HepG2 (cell line): ENCODE data around the gene ADSS1. TPM values are rescaled to one million over a fixed set of nuclear protein-coding genes. Genes with fewer than 3 reads are reported as not detected.

Experiments used
- EP300 ChIP-seq, 3 experiments: sonication (generic) in 1 of 3; formaldehyde crosslinking in 1 of 3; IDR thresholded peaks; 2 replicates each; pipeline versions ENCODE4 v1.5.1 to v1.6.1; 2011 to 2020; ENCODE audit warnings: low read depth in 2 of 3, low read length in 2 of 3, borderline replicate concordance in 1 of 3, improper control_type of control experiment in 1 of 3, mild to moderate bottlenecking in 1 of 3, missing genetic modification reagents in 1 of 3, moderate library complexity in 1 of 3
- GLI4 ChIP-seq: sonication (generic); formaldehyde crosslinking; IDR thresholded peaks from 2 replicates; pipeline ENCODE4 v1.5.1; 2020; ENCODE audit warnings: missing genetic modification reagents, mild to moderate bottlenecking, moderate library complexity, borderline replicate concordance
- HDAC1 ChIP-seq: sonication (generic); formaldehyde crosslinking; IDR thresholded peaks from 2 replicates; pipeline ENCODE4 v1.5.1; 2020; ENCODE audit warnings: mild to moderate bottlenecking, missing genetic modification reagents
- HDAC6 ChIP-seq: fragments of 200-600 bp; sonication (generic); IDR thresholded peaks from 2 replicates; pipeline ENCODE4 v1.7.0; 2017; ENCODE audit warnings: mild to moderate bottlenecking, antibody characterized with exemption, low read length, low read depth
- KMT2A ChIP-seq: sonication (generic); formaldehyde crosslinking; IDR thresholded peaks from 2 replicates; pipeline ENCODE4 v1.4.0; 2020; ENCODE audit warnings: missing genetic modification reagents
- MEIS2 ChIP-seq: sonication (generic); formaldehyde crosslinking; IDR thresholded peaks from 2 replicates; pipeline ENCODE4 v1.9.0; 2021; ENCODE audit warnings: mild to moderate bottlenecking, missing genetic modification reagents
- NFKB2 ChIP-seq: sonication (generic); formaldehyde crosslinking; IDR thresholded peaks from 2 replicates; pipeline ENCODE4 v1.4.0; 2020; ENCODE audit warnings: missing genetic modification reagents, borderline replicate concordance
- PREB ChIP-seq: sonication (generic); formaldehyde crosslinking; IDR thresholded peaks from 2 replicates; pipeline ENCODE4 v1.4.0; 2020; ENCODE audit warnings: missing genetic modification reagents
- REL ChIP-seq: sonication (generic); formaldehyde crosslinking; conservative IDR thresholded peaks from 2 replicates; pipeline ENCODE4 v1.8.0; 2022; ENCODE audit warnings: mild to moderate bottlenecking, missing genetic modification reagents, moderate library complexity
- RFXANK ChIP-seq: IDR thresholded peaks from 2 replicates; pipeline ENCODE4 v1.6.1; 2016
- SSRP1 ChIP-seq: IDR thresholded peaks from 2 replicates; pipeline ENCODE4 v1.6.1; 2016; ENCODE audit warnings: control low read depth
- WIZ ChIP-seq: sonication (generic); formaldehyde crosslinking; IDR thresholded peaks from 2 replicates; pipeline ENCODE4 v1.5.1; 2020; ENCODE audit warnings: mild to moderate bottlenecking, missing genetic modification reagents
- ZBTB3 ChIP-seq: sonication (generic); formaldehyde crosslinking; IDR thresholded peaks from 2 replicates; pipeline ENCODE4 v1.4.0; 2020; ENCODE audit warnings: low read depth, mild to moderate bottlenecking, moderate library complexity, missing genetic modification reagents, borderline replicate concordance
- ZBTB46 ChIP-seq: sonication (generic); formaldehyde crosslinking; IDR thresholded peaks from 2 replicates; pipeline ENCODE4 v1.4.0; 2020; ENCODE audit warnings: mild to moderate bottlenecking, missing genetic modification reagents, borderline replicate concordance
- ZMAT5 ChIP-seq: sonication (generic); formaldehyde crosslinking; IDR thresholded peaks from 2 replicates; pipeline ENCODE4 v1.5.0; 2020; ENCODE audit warnings: mild to moderate bottlenecking, low read depth, missing genetic modification reagents, borderline replicate concordance
- ZNF432 ChIP-seq: sonication (generic); formaldehyde crosslinking; IDR thresholded peaks from 2 replicates; pipeline ENCODE4 v1.5.0; 2020; ENCODE audit warnings: missing genetic modification reagents, mild to moderate bottlenecking, borderline replicate concordance
- ZNF607 ChIP-seq: sonication (generic); formaldehyde crosslinking; IDR thresholded peaks from 2 replicates; pipeline ENCODE4 v1.5.1; 2020; ENCODE audit warnings: missing genetic modification reagents, mild to moderate bottlenecking, borderline replicate concordance
- ZNF777 ChIP-seq: sonication (generic); formaldehyde crosslinking; IDR thresholded peaks from 2 replicates; pipeline ENCODE4 v1.4.0; 2020; ENCODE audit warnings: missing genetic modification reagents
- polyA plus RNA-seq, 8 experiments: library from polyadenylated mRNA; depleted of rRNA in 3 of 8; stranded (reverse) in 7 of 8; unstranded in 1 of 8; fragments of >200 nt; fragmentation: Illumina TruSeq in 4 of 8; extraction: Trizol in 4 of 8; gene quantifications; 2 replicates each; pipeline versions ENCODE4 v1.2.1 to v1.2.3, GENCODE V29; 2011 to 2016; ENCODE audit warnings: low read depth in 4 of 8, missing spikeins in 1 of 8, mixed read lengths in 1 of 8; ENCODE audit not compliant: insufficient read depth in 1 of 8
- total RNA-seq, 5 experiments: library from RNA; depleted of rRNA; stranded (reverse); fragments of >200 nt; fragmentation: Illumina TruSeq; extraction: Trizol; gene quantifications; 2 replicates each; pipeline ENCODE4 v1.2.3, GENCODE V29; 2016; ENCODE audit warnings: low read depth in 1 of 5
- TF ChIP-seq, protein P1 (sequence below): sonication (generic); formaldehyde crosslinking; IDR thresholded peaks from 2 replicates; pipeline ENCODE4 v1.5.0; 2020; ENCODE audit warnings: mild to moderate bottlenecking, missing genetic modification reagents, moderate library complexity
- TF ChIP-seq, protein P2 (sequence below): sonication (generic); formaldehyde crosslinking; IDR thresholded peaks from 2 replicates; pipeline ENCODE4 v1.4.0; 2020; ENCODE audit warnings: low read depth, mild to moderate bottlenecking, missing genetic modification reagents

ADSS1 gene
- total and polyA plus RNA-seq, 2 of the 13 experiments (the other 11 are each of a cell fraction or from before 2014, with no cell fraction given), result 1.0 to 36.7 TPM

- TF ChIP-seq HDAC1 (CRISPR knock-in tag) (no peak), WIZ (CRISPR knock-in tag) (no peak), REL (CRISPR knock-in tag) (no peak), ZMAT5 (no peak), EP300 (IDR thresholded peaks at IDR 0.05; ENCODE audit: low read depth in 2 of 2, low read length in 2 of 2) (peak; percentile 31 to 61; a peak in 3 of 4 replicates), EP300 (CRISPR knock-in tag; IDR thresholded peaks at IDR 0.05; ENCODE audit: borderline replicate concordance) (no peak), PREB (CRISPR knock-in tag) (no peak), ZNF607 (CRISPR knock-in tag) (0 out of 2 replicates have a peak, but pooled peaks have one; percentile 62), GLI4 (CRISPR knock-in tag) (no peak), KMT2A (peak; percentile 61; the same call in 1 of the 2 replicates), HDAC6 (no peak), RFXANK (CRISPR knock-in tag) (no peak), ZNF777 (CRISPR knock-in tag) (no peak), ZBTB3 (CRISPR knock-in tag) (no peak), NFKB2 (CRISPR knock-in tag) (no peak; the same call in 1 of the 2 replicates), ZNF432 (CRISPR knock-in tag) (no peak), ZBTB46 (CRISPR knock-in tag) (no peak), MEIS2 (CRISPR knock-in tag) (no peak), SSRP1 (CRISPR knock-in tag) (peak; percentile 63; the same call in 1 of the 2 replicates)
- TF ChIP-seq, protein P1, sequence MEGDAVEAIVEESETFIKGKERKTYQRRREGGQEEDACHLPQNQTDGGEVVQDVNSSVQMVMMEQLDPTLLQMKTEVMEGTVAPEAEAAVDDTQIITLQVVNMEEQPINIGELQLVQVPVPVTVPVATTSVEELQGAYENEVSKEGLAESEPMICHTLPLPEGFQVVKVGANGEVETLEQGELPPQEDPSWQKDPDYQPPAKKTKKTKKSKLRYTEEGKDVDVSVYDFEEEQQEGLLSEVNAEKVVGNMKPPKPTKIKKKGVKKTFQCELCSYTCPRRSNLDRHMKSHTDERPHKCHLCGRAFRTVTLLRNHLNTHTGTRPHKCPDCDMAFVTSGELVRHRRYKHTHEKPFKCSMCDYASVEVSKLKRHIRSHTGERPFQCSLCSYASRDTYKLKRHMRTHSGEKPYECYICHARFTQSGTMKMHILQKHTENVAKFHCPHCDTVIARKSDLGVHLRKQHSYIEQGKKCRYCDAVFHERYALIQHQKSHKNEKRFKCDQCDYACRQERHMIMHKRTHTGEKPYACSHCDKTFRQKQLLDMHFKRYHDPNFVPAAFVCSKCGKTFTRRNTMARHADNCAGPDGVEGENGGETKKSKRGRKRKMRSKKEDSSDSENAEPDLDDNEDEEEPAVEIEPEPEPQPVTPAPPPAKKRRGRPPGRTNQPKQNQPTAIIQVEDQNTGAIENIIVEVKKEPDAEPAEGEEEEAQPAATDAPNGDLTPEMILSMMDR (CRISPR knock-in tag), result no peak
- TF ChIP-seq, protein P2, sequence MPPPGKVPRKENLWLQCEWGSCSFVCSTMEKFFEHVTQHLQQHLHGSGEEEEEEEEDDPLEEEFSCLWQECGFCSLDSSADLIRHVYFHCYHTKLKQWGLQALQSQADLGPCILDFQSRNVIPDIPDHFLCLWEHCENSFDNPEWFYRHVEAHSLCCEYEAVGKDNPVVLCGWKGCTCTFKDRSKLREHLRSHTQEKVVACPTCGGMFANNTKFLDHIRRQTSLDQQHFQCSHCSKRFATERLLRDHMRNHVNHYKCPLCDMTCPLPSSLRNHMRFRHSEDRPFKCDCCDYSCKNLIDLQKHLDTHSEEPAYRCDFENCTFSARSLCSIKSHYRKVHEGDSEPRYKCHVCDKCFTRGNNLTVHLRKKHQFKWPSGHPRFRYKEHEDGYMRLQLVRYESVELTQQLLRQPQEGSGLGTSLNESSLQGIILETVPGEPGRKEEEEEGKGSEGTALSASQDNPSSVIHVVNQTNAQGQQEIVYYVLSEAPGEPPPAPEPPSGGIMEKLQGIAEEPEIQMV (CRISPR knock-in tag), result no peak
Measured at GRCh38 chr14:104766863-104767633, 43.0 kb downstream of the ADSS1 start (continued).
